Measurements from ENCODE around the gene SGMS1.

Gene SGMS1

DNA sequence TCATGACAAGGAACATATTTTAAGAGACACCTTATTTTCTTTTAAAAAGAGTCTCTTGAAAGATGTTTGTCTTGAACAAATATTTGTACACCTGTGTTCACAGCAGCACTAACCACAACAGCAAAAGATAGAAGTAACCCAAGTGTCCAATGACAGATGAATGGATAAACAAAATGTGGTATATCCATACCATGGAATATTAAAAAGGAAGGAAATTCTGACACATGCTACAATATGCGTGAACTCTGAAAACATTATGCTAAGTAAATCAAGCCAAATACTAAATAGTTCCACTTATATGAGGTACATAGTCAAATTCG, 17.8 kb downstream of the SGMS1 start:
- no peak for DNase-seq

DNA sequence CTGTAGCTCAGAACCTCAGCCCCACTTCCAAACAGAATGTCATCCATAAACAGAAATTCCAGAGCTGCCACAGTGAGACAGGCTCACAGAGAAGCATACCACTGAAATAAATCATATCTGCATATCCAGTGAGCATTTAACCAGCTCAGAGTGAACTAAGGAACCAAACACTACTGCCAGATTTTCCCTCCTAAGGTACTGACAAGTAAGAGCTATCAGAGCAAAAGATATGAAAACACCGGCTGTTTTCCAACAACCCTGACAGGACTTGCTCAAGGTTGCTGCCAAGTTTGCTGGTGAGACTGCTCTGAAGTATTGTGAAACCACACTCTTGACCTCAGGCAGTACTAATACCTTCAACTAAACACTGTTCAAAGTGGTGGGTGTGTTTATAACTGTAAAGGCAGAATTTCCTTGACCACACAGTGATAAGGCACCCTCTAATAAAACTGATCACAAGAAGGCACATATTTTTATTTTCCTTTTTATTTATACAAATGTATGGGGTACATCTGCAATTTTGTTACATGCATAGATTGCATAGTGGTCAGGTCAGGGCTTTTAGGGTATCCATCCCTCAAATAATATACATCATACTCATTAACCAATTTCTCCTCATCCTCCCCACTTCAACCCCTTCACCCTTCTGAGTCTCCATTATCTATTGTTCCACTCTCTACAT, 18.3 kb downstream of the SGMS1 start:
- no peak for DNase-seq

DNA sequence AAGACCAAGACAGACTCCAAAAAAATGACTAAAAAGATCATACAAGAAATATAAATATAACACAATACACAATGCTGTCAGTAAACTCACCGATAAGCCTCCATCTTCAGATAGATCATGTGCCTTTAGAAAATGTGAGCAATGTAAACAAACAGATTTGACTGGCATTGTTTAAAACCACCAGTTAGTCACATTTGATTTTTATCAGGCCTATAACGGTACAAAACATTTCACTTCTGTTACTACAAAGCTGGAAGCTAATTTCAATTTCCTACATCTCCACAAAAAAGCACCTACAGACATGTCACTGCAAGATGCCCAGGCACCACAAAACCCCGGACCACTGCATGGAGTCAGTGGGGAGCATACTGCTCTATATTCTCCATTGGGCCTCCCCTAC, 18.9 kb downstream of the SGMS1 start:
- DNase-seq = no peak

DNA sequence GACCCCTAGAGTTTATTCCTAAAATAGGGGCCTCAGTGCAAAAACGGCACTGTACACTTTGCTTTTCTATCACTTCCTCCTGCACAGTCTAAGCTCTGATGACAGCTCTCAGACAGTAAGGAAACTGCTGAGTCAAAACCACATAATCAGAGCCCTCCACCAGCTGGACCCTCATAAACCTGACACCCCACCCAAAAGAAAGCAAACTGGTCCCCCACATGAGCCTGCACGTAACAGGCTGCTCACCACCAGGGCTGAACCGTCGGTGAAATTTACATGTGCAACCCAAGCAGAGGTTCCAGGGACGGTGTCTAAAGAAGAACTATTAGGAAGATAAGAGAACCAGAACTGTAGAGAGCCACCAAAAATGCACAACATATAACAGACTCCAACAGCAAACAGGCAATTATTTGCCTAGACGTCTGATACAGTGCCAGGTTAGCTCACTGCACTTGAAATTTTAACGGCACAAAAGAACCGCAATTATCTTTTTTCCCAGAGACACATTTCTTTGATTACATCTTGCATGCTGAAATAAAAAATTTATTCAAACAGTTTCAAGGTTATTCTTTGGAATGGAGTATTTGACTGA, 19.6 kb downstream of the SGMS1 start:
- DNase-seq = no peak

DNA sequence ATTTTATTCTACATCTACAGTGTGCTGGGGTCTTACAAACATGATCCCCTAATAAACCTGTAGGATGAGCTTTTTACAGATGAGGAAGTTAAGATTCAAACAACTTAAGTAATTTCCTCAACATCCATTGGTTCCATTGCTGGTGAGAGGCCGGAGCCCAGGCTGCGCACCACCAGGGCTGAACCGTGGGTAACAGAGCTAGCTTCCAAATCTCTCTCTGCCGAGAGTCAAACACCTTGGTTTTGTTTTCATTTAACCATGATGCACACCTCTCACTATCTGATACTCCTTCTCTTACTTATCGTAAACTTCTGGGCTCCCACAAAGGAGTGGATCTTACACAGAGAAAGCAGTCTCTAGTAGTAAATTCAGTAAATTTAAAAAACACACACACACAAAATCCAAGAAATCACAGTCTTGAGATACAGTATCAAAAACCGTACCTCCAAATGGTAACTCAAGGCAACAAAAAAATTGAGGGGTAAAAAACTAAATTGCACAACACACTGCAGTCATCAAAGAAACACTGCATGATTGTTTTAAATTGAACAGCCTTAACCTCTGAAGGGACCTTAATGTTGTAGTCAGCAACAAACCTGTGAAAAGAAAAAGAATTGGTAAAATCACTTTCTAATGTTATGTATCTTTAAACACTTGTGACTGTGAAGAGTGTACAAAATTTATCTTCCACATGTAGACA, 20.5 kb downstream of the SGMS1 start:
- no peak for DNase-seq

DNA sequence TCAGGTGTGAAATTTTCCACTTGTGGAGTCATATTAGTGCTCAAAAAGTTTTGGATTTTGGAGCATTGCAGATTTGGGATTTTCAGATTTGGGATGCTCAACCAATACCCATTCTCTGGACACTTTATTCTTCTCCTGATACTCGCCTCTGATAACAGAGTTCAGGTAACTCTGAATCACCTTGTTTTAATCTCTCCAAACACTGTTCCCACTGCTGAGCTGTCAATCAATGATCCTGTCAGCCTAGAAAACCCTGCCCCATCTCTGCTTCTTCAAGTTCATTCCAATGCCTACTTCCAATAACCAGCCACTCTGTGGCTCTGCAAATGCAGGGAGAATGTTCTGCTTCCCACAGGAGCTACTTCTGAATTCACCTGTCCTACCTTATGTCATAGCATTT, 21.8 kb downstream of the SGMS1 start:
- DNase-seq = no peak

DNA sequence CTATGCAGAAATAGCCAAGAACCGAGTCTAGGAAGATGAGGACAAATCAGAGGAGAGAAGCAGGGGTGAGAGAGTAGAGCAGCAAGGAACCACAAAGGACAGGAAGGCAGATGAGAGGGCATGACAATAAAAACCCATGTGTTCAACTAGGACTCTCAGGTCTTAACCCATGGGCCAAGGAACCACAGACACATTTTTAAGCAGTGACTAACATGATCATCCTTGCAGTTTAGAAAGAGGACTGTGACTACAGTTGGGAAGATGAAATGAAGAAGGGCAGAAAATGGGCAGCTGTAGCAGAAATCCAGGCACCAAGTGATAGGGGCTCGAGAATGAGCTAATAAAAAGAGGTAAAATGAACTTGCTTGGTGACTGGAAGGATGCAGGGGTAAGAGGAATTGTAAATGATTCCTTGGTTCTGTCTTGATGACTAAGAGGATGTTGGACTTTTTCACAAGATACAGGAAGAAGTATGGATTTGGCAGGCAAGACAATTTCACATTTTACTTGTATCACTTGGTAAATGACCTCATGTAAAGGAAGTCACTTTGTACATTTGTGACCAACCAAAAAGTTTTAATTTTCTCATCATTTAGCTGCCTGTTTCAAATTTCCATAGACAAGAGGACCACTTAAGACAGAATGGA, 22.8 kb downstream of the SGMS1 start:
- DNase-seq = no peak

DNA sequence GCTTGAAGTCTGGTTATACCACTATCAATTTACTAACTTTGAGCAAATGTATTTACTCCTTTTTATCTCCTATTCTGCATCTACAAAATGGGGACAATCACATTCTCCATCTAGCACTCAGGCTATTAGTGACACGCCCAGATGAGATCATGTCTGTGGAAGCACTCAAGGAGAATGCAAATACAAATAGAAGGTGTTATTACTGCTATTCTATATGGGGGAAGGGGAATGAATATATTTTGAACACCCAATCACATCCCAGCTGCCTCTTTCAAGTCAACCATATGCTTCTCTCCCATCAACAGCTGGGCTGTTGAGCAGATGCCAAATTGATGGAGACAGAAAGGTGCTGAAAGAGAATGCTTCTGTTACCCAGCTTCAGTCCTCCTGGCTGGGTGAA, 23.5 kb downstream of the SGMS1 start:
- no peak for DNase-seq

DNA sequence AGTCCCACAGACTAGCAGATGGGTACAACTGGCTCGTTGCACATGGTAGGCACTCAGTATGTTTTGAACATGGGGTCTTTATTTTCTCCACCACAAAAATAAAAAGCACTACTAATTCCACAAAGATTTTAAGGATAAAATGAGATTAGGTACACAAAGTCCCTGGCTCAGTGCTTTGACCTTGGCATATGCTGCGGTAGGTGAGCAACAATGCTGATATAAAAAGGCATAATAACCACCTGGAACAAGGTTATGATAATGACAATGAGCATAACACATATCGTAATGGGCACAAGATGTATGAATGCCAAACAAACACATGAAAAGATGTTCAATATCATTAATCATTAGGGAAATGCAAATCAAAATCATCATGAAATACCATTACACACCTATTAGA, 26.9 kb downstream of the SGMS1 start:
- no peak for DNase-seq

DNA sequence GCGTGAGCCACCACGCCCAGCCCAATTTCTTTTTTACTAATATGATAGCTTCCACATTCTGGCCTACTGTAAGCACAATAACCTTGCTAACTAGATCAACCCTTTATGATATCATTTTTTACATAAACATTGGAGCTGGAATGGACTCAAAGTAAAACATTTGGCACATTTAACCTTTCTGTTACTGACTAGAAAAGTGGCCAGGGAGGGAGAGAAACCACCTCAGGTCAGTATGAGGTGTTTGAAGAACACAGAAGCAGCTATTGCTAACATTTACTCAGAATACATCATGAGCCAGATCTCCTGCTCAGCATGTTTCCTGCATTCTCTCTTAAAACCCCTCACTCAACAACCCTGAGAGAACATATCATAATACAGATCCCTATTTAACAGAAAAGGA, 27.3 kb downstream of the SGMS1 start:
- DNase-seq = no peak

DNA sequence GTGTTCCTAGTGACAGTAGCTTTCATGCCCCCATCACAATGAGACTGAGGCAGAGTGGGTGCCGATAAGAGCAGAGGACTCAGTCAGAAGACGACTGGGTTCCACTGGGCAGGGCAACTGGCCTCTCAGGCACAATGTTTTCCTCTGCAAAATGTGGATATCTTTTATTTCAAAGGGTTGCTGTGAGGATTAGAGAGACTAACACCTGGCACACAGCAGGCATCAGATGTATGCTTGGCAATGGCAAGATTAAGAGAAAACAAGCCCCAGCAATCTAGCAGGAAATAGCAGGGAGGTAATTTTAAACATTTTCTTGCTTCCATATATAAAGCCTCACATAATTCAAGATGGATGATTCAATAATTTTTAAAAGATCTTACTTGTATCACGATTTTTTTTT, 28.0 kb downstream of the SGMS1 start:
- no peak for DNase-seq

DNA sequence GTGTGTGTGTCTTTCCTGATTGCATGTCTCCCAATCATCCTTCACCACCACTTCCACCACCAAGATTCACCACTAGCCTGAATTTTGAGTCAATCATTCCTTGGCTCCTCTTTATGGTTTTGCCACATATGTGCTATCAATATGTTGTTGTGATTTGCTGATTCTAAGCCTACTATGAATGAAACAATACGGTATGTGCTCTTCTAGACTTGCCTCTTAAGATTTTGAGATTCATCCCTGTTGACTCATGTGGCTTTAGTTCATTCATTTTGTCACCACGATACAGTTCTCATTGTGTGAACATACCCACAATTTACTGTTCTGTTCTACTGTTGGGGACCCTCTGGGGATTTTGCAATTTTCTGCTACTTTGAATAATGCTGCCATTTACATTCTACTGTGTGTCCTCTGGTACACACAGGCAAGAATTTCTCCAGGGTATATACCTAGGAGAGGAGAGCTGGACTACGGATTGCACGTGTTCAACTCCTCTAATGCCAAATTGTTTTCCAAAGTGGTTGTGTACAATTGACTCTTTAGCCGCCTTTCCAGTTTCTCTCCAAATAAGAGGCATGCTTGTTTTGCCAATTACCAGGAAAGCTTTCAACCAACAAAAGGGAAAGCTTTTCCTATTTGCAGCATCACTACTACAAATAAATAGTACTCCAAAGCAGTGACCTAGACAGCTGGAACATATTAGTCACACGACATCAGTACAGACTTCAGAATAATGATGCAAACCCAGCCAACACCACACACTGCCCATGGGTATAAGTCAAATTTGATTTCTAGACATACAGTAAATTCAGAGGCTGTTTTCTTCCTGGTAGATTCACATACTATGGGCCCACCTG, 30.0 kb downstream of the SGMS1 start:
- no peak for DNase-seq

DNA sequence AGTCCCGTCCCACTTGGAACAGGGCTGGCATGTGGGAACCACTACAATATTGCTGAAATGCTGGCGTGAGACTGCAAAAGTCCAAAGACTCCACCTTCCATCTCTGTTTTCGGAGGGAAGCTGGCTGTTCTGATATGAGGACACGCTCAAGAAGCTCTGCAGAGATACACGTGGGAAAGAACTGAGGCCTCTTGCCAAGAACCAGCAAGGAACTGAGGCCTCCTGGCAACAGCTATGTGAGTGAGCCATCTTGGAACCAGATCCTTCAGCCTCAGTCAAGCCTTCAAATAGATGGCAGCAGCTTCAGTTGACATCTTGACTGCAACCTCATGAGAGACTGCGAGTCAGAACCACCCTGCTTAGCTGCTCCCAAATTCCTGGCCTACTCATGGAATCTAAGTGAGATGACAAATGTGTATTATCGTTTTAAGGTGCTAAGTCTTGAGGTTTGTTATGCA, 30.8 kb downstream of the SGMS1 start:
- DNase-seq = no peak

DNA sequence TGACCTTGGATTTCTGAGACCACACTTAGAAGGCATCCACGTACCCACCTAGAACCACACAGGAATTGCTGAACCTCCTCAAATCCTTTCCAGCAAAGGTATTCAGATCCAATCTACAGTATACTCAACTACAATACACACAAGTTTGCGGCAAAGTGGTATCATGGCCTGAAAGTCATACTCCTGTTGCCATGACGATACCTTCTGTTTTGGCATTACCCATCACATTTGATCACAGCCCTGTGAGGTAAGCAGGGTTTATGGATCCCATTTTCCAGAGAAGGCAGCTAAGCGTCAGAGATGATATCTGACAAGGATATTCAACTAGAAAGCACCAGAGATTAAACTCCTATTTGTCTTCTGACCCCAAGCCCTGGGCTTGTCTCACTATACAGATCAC, 32.8 kb downstream of the SGMS1 start:
- no peak for DNase-seq

DNA sequence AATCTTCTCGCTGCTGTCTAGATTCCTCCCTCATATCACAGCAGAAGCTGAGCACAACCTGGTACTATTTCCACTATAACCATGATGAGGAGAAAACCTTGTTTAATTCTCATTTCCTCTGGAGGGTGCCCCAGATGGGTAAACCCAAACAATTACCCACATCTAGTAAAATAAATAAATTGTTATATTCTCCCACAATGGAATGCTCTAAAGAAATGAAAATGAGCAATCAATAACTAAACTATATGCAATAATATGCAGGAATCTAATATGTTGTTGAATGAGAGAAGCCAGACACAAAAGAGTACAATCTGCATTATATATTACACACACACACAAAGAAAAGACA, 37.0 kb downstream of the SGMS1 start:
- DNase-seq = no peak

DNA sequence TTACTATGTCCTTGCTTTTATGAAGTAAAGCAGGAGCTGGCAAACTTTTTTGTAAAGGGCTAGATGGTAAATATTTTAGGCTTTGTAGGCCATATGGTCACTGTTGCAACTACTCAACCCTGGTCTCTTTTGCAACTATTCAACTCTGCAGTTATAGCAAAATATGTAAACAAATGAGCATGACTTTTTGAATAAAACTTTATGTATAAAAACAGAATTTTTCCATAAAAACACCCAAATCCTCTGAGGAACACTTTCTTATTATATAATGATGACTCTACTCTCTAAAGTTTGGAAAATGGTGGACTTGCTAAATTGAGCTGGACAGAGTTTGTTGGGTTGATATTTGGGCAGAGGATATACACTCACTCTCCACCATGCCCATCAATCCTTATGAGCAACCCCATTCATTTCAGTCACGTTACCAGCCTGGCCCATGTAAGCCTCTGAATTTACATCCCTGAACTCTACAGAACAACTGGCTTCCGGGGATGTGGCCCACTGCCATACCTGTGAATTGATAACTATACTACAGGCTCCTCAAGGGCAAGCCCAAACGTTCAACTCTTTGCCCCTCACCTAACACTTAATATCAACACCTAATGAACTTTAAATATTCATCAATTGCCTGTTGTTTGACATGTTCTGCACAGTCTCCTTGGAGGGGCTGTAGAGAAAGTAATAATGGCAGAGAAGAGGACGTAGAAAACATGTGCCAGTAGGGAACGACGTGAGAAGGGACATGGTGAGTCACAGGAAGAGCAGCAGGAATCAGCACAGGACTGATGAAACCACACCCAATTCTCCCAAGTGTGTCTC, 37.6 kb downstream of the SGMS1 start:
- DNase-seq = no peak

DNA sequence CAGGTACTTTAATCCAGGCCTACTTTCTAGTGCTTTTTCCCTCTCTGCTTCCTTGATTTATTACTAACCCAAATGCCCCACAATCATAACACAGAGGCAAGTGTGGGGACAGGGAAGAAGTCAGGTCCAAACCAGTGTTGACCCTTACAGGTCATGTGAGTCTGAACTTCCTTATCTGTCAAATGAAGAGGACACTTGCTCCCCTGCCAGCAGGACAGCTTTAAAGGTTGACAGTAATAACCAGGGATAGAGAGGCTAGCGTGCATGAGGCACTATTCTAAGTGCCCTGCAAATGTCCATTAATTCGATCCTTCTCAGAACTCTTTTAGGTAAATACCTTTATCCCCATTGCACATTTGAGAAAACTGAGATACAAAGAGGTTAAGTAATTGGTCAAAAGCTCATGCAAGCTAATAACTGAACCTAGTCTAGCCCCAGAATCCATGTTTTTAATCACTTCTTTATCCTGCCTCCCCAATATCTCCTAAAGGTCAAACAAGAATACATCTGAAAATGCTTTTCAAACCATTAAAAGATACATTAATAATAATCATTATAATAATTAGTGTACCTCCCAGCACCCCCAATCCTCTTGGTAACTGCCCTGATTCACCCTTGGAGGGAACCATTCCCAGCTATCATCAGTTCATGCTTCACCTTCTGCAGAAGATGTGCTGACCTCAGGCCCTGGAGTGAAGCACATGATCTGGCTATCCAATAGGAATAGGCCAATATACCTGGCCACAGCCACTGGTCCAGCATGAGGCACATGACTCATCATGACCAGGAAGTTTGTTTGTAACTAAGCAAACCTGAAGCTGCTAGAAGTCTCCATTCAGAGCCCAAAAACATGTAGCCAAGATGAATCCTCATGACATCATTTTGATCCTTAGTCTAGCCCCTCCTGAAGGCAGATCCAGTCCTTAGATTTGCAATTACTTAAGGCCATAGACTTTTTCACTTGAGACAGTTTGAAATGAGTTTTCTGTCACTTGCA, 40.7 kb downstream of the SGMS1 start:
- no peak for DNase-seq

DNA sequence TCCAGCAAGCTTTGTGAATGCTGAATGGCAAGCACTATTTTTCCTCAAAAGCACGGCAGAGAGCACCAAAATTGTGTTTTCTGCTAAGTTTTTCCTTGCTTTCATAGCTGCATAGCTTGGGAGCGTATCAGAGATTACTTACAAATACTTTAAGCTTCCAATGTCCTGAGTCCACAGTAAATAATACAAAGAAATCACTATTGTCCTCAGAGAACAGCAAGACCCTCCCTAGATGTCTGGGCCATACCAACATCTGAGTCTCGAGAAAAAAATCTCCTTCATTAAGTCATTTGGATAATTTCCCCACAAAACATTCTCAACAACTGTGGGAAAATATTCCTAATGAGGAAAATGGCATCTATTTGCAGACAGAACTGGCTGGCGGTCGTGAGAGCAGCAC, 41.7 kb downstream of the SGMS1 start:
- no peak for DNase-seq

DNA sequence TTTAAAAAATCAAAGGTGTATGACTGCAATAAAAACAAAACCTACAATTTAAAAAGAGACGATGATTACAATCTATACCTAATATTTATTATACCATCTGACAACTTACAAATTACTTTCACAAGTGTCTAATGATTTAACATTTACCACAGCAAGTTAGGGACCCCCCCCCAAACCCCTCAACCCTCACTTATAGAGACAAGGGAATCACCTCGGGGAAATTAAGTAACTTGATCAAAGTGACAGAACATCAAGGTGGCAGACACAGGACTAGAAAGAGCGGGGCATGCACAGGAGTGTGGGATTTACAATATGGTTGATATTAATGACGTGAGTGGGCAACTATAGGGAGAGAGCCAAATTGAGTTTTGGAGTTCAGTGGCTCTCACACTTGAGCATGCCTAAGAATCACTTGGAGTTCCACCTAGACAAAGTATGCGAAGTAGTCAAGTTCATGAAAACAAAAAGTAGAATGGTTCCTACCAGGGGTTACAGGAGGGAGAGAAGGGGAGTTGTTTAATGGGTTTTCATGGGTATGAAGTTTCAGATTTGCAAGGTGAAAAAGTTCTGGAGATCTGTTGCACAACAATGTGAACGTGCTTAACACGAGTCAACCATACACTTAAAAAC, 43.4 kb downstream of the SGMS1 start:
- DNase-seq = no peak

DNA sequence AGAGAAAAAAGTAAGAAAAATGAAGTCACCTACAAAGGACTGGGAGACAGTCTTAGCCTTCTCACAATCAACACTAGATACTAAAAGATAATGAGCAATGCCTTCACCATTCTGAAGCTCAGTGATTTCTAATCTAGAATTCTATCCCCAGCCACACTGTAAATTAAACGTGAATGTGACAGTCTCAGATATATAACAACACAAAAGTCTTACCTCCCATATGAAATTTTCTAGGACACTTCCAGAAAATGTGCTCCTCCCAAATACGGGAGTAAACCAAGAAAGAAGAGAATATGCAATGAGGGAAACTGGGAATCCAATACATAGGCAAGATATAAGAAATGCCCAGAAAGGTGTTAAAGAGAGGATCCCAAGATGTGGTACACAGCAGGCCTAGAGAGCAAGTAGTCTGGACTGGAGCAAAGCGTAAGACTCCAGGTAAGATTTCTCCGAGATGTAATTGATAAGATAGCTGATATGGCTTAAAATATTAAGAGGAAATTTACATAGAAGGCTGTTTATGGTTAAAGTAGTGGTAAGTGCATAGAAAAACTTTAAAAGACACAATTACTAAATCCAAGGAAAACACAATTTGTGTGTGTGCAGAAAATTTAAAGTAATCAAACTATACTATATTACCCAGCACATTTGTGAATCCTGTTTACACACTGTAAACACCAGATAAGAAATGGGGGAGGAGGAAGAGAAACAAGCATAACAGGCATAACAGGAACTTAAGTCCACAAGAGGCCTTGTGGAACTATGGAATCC, 44.1 kb downstream of the SGMS1 start:
- DNase-seq = no peak
